OCI-M1 (cell line): ENCODE data around the gene CPLANE2.

Experiments used
- DNase-seq: peaks from one replicate; lab custom pipeline; 2025; lab: John Stamatoyannopoulos, UW

CPLANE2 gene

GRCh38 chr1:16187748-16188401, 49.1 kb downstream of the CPLANE2 start:
- peak; percentile 83 for DNase-seq

GRCh38 chr1:16186655-16187235, 50.2 kb downstream of the CPLANE2 start:
- DNase-seq, result no peak

GRCh38 chr1:16184557-16185303, 52.3 kb downstream of the CPLANE2 start:
- no peak for DNase-seq

GRCh38 chr1:16183765-16184556, 53.0 kb downstream of the CPLANE2 start:
- no peak for DNase-seq

GRCh38 chr1:16183179-16183578, 53.8 kb downstream of the CPLANE2 start:
- no peak for DNase-seq

GRCh38 chr1:16181887-16182719, 54.9 kb downstream of the CPLANE2 start:
- no peak for DNase-seq
